Measurements from ENCODE around the gene RGS17.
A peak's percentile ranks its signal among the peaks of the same experiment; 100 is the strongest.
"Not testable (repeated sequence)": the region's sequence is repeated elsewhere in the genome, so short reads cannot be mapped to it uniquely, and the experiment has no call there.

The RGS17 gene

GRCh38 chr6:153001767-153002612, 129.1 kb downstream of the RGS17 start:
- no peaks in the 10 kb centered on the region for H3K9me3 Mint-ChIP-seq
- peak overlapping the region; percentile 94 to 97 for H3K27ac Mint-ChIP-seq
- DNase-seq (no peak), ATAC-seq (replicated peaks) (no peak)
- peaks cover 18% of the 10 kb centered on the region for H3K36me3 Mint-ChIP-seq (ENCODE audit: insufficient read depth)
- peaks cover 31 to 46% of the 10 kb centered on the region in 2 donors for H3K4me1 Mint-ChIP-seq (ENCODE audit: low read depth in 2 of 2)
- H3K27me3 Mint-ChIP-seq = no peaks in the 10 kb centered on the region
- peak overlapping the region; percentile 94 to 97 for H3K4me3 Mint-ChIP-seq

- DNase-seq; H3K9me3 Mint-ChIP-seq; ATAC-seq (replicated peaks); H3K27me3 Mint-ChIP-seq: not testable (repeated sequence)
- Mint-ChIP-seq H3K4me3 (peak overlapping the region; percentile 94 to 97), H3K4me1 (ENCODE audit: low read depth in 2 of 2) (peaks cover 38 to 55% of the 10 kb centered on the region in 2 donors), H3K36me3 (ENCODE audit: insufficient read depth) (peaks cover 25% of the 10 kb centered on the region), H3K27ac (peak overlapping the region in 1 of 2 donors; percentile 97)
These were observed 130.3 kb downstream of the RGS17 start for GRCh38 chr6:153000790-153001189.

- no peak for DNase-seq
- H3K27ac Mint-ChIP-seq = no peak overlapping the region
- H3K27me3 Mint-ChIP-seq = no peaks in the 10 kb centered on the region
- peak overlapping the region; percentile 94 to 97 for H3K4me3 Mint-ChIP-seq
- H3K4me1 Mint-ChIP-seq (ENCODE audit: low read depth in 2 of 2) = peaks cover 38 to 60% of the 10 kb centered on the region in 2 donors
- H3K36me3 Mint-ChIP-seq (ENCODE audit: insufficient read depth) = peaks cover 26% of the 10 kb centered on the region
- H3K9me3 Mint-ChIP-seq = no peaks in the 10 kb centered on the region
- ATAC-seq (replicated peaks) = no peak
These were observed 130.8 kb downstream of the RGS17 start for GRCh38 chr6:153000243-153000642.

GRCh38 chr6:152999538-152999937, 131.5 kb downstream of the RGS17 start:
- peak overlapping the region in 1 of 2 donors; percentile 21 for H3K4me3 Mint-ChIP-seq
- peak overlapping the region in 1 of 2 donors; percentile 9 for H3K27ac Mint-ChIP-seq
- not testable (repeated sequence) for H3K27me3 Mint-ChIP-seq; ATAC-seq (replicated peaks); H3K9me3 Mint-ChIP-seq; DNase-seq
- peaks cover 38 to 60% of the 10 kb centered on the region in 2 donors for H3K4me1 Mint-ChIP-seq (ENCODE audit: low read depth in 2 of 2)
- peaks cover 29% of the 10 kb centered on the region for H3K36me3 Mint-ChIP-seq (ENCODE audit: insufficient read depth)

- ATAC-seq (replicated peaks) (no peak), DNase-seq (no peak)
- H3K36me3 Mint-ChIP-seq (ENCODE audit: insufficient read depth) = peaks cover 58% of the 10 kb centered on the region
- H3K27me3 Mint-ChIP-seq = no peaks in the 10 kb centered on the region
- H3K4me1 Mint-ChIP-seq (ENCODE audit: low read depth in 2 of 2) = peaks cover 9 to 29% of the 10 kb centered on the region in 2 donors
- H3K27ac Mint-ChIP-seq = peak overlapping the region; percentile 11 to 70
- H3K9me3 Mint-ChIP-seq = no peaks in the 10 kb centered on the region
- no peak overlapping the region for H3K4me3 Mint-ChIP-seq
These were observed 137.2 kb downstream of the RGS17 start for GRCh38 chr6:152993847-152994246.

- peaks cover 9 to 25% of the 10 kb centered on the region in 2 donors for H3K4me1 Mint-ChIP-seq (ENCODE audit: low read depth in 2 of 2)
- H3K27ac Mint-ChIP-seq = peak overlapping the region; percentile 11 to 70
- no peak overlapping the region for H3K4me3 Mint-ChIP-seq
- peaks cover 58% of the 10 kb centered on the region for H3K36me3 Mint-ChIP-seq (ENCODE audit: insufficient read depth)
- ATAC-seq (replicated peaks) (no peak), DNase-seq (no peak)
- H3K9me3 Mint-ChIP-seq = no peaks in the 10 kb centered on the region
- no peaks in the 10 kb centered on the region for H3K27me3 Mint-ChIP-seq
These were observed 137.7 kb downstream of the RGS17 start for GRCh38 chr6:152993431-152993830.

GRCh38 chr6:152986978-152987377, 144.1 kb downstream of the RGS17 start:
- ATAC-seq (replicated peaks) (no peak), DNase-seq (no peak)
- H3K27me3 Mint-ChIP-seq = no peaks in the 10 kb centered on the region
- H3K4me1 Mint-ChIP-seq (ENCODE audit: low read depth in 2 of 2) = peaks cover 19 to 29% of the 10 kb centered on the region in 2 donors
- H3K4me3 Mint-ChIP-seq = no peak overlapping the region
- H3K9me3 Mint-ChIP-seq = no peaks in the 10 kb centered on the region
- H3K27ac Mint-ChIP-seq = peak overlapping the region; percentile 14 to 60
- peaks cover 47% of the 10 kb centered on the region for H3K36me3 Mint-ChIP-seq (ENCODE audit: insufficient read depth)

GRCh38 chr6:152985300-152985699, 145.8 kb downstream of the RGS17 start:
- not testable (repeated sequence) for ATAC-seq (replicated peaks); H3K9me3 Mint-ChIP-seq; H3K27me3 Mint-ChIP-seq; DNase-seq
- Mint-ChIP-seq H3K27ac (peak overlapping the region; percentile 1 to 60), H3K4me1 (ENCODE audit: low read depth in 2 of 2) (peaks cover 30 to 42% of the 10 kb centered on the region in 2 donors), H3K36me3 (ENCODE audit: insufficient read depth) (peaks cover 38% of the 10 kb centered on the region), H3K4me3 (peak overlapping the region in 1 of 2 donors; percentile 90)

- ATAC-seq (replicated peaks) (no peak), DNase-seq (no peak)
- Mint-ChIP-seq H3K27me3 (no peaks in the 10 kb centered on the region), H3K4me3 (peak overlapping the region; percentile 90 to 91), H3K4me1 (ENCODE audit: low read depth in 2 of 2) (peaks cover 32 to 41% of the 10 kb centered on the region in 2 donors), H3K9me3 (no peaks in the 10 kb centered on the region), H3K36me3 (ENCODE audit: insufficient read depth) (peaks cover 31% of the 10 kb centered on the region), H3K27ac (peak overlapping the region; percentile 1 to 97)
These were observed 146.6 kb downstream of the RGS17 start for GRCh38 chr6:152984513-152984872.

GRCh38 chr6:152983637-152984512, 147.2 kb downstream of the RGS17 start:
- Mint-ChIP-seq H3K9me3 (no peaks in the 10 kb centered on the region), H3K36me3 (ENCODE audit: insufficient read depth) (peaks cover 31% of the 10 kb centered on the region), H3K4me1 (ENCODE audit: low read depth in 2 of 2) (peaks cover 32 to 41% of the 10 kb centered on the region in 2 donors), H3K27ac (peak overlapping the region; percentile 92 to 97), H3K27me3 (no peaks in the 10 kb centered on the region), H3K4me3 (peak overlapping the region; percentile 90 to 91)
- peak; percentile 33 to 92 (median 92) for DNase-seq
- no peak for ATAC-seq (replicated peaks)

- Mint-ChIP-seq H3K4me3 (peak within 1 kb of the TSS; percentile 90 to 91), H3K36me3 (ENCODE audit: insufficient read depth) (peaks cover 31% of the 10 kb centered on the region), H3K27me3 (no peaks in the 10 kb centered on the region), H3K9me3 (no peaks in the 10 kb centered on the region), H3K27ac (peak within 1 kb of the TSS; percentile 92 to 97), H3K4me1 (ENCODE audit: low read depth in 2 of 2) (peaks cover 32 to 44% of the 10 kb centered on the region in 2 donors)
- peak; percentile 96 to 98 (median 97) for DNase-seq
- peak; percentile 90 for ATAC-seq (replicated peaks)
These were observed 148.0 kb downstream of the RGS17 start, which contains the start of gene FBXO5 for GRCh38 chr6:152982904-152983636. Gene FBXO5, minus strand, starts transcription at chr6:152983041. Its CDS starts 82 bp downstream, at chr6:152982959.

GRCh38 chr6:152981989-152982903, 148.8 kb downstream of the RGS17 start:
- no peak for DNase-seq
- Mint-ChIP-seq H3K4me1 (ENCODE audit: low read depth in 2 of 2) (peaks cover 32 to 46% of the 10 kb centered on the region in 2 donors), H3K36me3 (ENCODE audit: insufficient read depth) (peaks cover 31% of the 10 kb centered on the region), H3K4me3 (peak overlapping the region; percentile 90 to 91), H3K9me3 (no peaks in the 10 kb centered on the region), H3K27me3 (no peaks in the 10 kb centered on the region), H3K27ac (peak overlapping the region; percentile 38 to 92)
- ATAC-seq (replicated peaks) = no peak
